Liver (tissue), 9 donors: ENCODE measurements around the gene NKD1. TPM values are rescaled to one million over a fixed set of nuclear protein-coding genes. Genes with fewer than 3 reads are reported as not detected.

Source experiments
- DNase-seq: peaks from one replicate; pipeline ENCODE4 v3.0.0-alpha.2; 2017; ENCODE audit warnings: low spot score
- H3K27ac ChIP-seq, 2 donors: one replicate each; pipeline ENCODE4 v1.7.0; 2013; ENCODE audit warnings: inconsistent platforms in 2 of 2, low read length in 2 of 2, control low read depth in 1 of 2, low read depth in 1 of 2, mild to moderate bottlenecking in 1 of 2
- H3K27me3 ChIP-seq, 4 donors: one replicate each; pipeline versions ENCODE4 v1.6.1 to v1.7.0; 2013; ENCODE audit warnings: low read length in 3 of 4, inconsistent platforms in 1 of 4, mild to moderate bottlenecking in 1 of 4, moderate library complexity in 1 of 4; ENCODE audit not compliant: control insufficient read depth in 4 of 4, insufficient read depth in 4 of 4
- H3K36me3 ChIP-seq, 4 donors: one replicate each; pipeline versions ENCODE4 v1.6.1 to v1.7.0; 2013; ENCODE audit warnings: low read length in 3 of 4, mild to moderate bottlenecking in 3 of 4, low read depth in 1 of 4, moderate library complexity in 1 of 4; ENCODE audit not compliant: control insufficient read depth in 4 of 4, insufficient read depth in 3 of 4
- H3K4me1 ChIP-seq, 4 donors: one replicate each; pipeline versions ENCODE4 v1.6.1 to v1.7.0; 2013; ENCODE audit warnings: low read length in 3 of 4, mild to moderate bottlenecking in 3 of 4, moderate library complexity in 1 of 4; ENCODE audit not compliant: control insufficient read depth in 4 of 4, insufficient read depth in 4 of 4
- H3K4me3 ChIP-seq, 3 donors: one replicate each; pipeline versions ENCODE4 v1.6.1 to v1.7.0; 2013; ENCODE audit warnings: low read length in 3 of 3, control low read depth in 1 of 3, low read depth in 1 of 3, mild to moderate bottlenecking in 1 of 3
- H3K9ac ChIP-seq, 2 donors: one replicate each; pipeline ENCODE4 v1.7.0; 2013; ENCODE audit warnings: low read length in 2 of 2, mild to moderate bottlenecking in 2 of 2, moderate library complexity in 2 of 2, control low read depth in 1 of 2, low read depth in 1 of 2
- H3K9me3 ChIP-seq, 4 donors: one replicate each; pipeline versions ENCODE4 v1.6.1 to v1.7.0; 2013; ENCODE audit warnings: low read length in 3 of 4; ENCODE audit not compliant: control insufficient read depth in 4 of 4
- FOXA1 ChIP-seq: IDR thresholded peaks from 2 replicates; pipeline ENCODE4 v1.6.1; 2016; ENCODE audit warnings: antibody characterized with exemption
- GABPA ChIP-seq, 2 donors: IDR thresholded peaks in 1 of 2; conservative IDR thresholded peaks in 1 of 2; 2 replicates each; pipeline ENCODE4 v1.6.1; 2016; ENCODE audit warnings: antibody characterized with exemption in 2 of 2, mild to moderate bottlenecking in 1 of 2, moderate library complexity in 1 of 2
- JUND ChIP-seq, 2 donors: IDR thresholded peaks; 2 replicates each; pipeline ENCODE4 v1.6.1; 2016; ENCODE audit warnings: antibody characterized with exemption in 2 of 2
- RXRA ChIP-seq, 2 donors: IDR thresholded peaks; 2 replicates each; pipeline ENCODE4 v1.6.1; 2017 to 2018; ENCODE audit warnings: antibody characterized with exemption in 2 of 2, mild to moderate bottlenecking in 1 of 2
- SP1 ChIP-seq: IDR thresholded peaks from 2 replicates; pipeline ENCODE4 v1.6.1; 2018; ENCODE audit warnings: antibody characterized with exemption, mild to moderate bottlenecking
- TAF1 ChIP-seq: conservative IDR thresholded peaks from 2 replicates; pipeline ENCODE4 v1.6.1; 2016; ENCODE audit warnings: antibody characterized with exemption, mild to moderate bottlenecking
- WGBS: extraction: QIAGEN DNeasy Blood & Tissue Kit; methylation state at CpG from one replicate; pipeline ENCODE4 v1.1.7; 2013; 5-methylcytosine and 5-hydroxymethylcytosine counted together
- polyA plus RNA-seq, 2 donors: library from polyadenylated mRNA; stranded (reverse) in 1 of 2; unstranded in 1 of 2; fragments of 200-250 nt in 1 of 2; fragments of >200 nt in 1 of 2; fragmentation: Nextera tagmentation in 1 of 2; extraction: Ambion mirVana in 1 of 2; gene quantifications; one replicate each; pipeline versions ENCODE4 v1.2.1 to v1.2.3, GENCODE V29; 2013 to 2015
- total RNA-seq, 2 donors: library from RNA; depleted of rRNA; stranded (reverse); fragments of >200 nt; gene quantifications; one replicate each; pipeline ENCODE4 v1.2.3, GENCODE V29; 2014
- TF ChIP-seq, protein P1 (sequence below): IDR thresholded peaks from 2 replicates; pipeline ENCODE4 v1.6.1; 2016; ENCODE audit warnings: antibody characterized with exemption
- TF ChIP-seq, protein P2 (sequence below): IDR thresholded peaks from 2 replicates; pipeline ENCODE4 v1.6.1; 2016; ENCODE audit warnings: antibody characterized with exemption
- TF ChIP-seq, protein P3 (sequence below): IDR thresholded peaks from 2 replicates; pipeline ENCODE4 v1.6.1; 2016; ENCODE audit warnings: antibody characterized with exemption, mild to moderate bottlenecking
- donor health status: healthy.
- donor health status: healthy.
- donor health status: healthy.
- donor health status: healthy.
- donor health status: healthy.

Gene NKD1
- total and polyA plus RNA-seq, 4 donors: 0.28 to 3.5 (median 0.85) TPM

DNA sequence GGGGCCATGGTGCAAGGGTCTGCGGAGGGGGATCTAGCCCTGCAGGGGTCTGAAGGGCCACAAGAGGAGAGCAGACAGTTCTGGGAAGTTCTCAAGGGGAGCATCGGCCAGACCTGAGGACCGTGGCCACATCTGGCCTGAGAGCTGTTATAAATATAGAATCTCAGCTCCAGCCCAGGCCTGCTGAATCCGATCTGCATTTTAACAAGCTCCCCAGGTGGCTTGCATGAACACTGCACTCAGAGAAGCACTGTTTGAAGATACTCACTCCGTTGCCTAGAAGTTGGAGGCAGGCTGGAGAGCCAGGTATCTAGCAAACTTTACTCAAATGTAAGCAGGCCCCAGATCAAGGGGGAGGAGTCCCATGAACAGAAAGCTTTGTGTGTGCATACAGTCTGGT lies 61.3 kb downstream of the NKD1 start:
- Histone ChIP-seq H3K9ac (no peak overlapping the region), H3K4me3 (no peak overlapping the region), H3K36me3 (no peaks in the 10 kb centered on the region), H3K27ac (no peak overlapping the region), H3K27me3 (no peaks in the 10 kb centered on the region), H3K4me1 (no peaks in the 10 kb centered on the region), H3K9me3 (no peaks in the 10 kb centered on the region)
- DNase-seq: no peak
- WGBS: 91% methylated on average over 5 of the region's 5 CpGs
- TF ChIP-seq FOXA1: no peak
- TF ChIP-seq RXRA (IDR thresholded peaks at IDR 0.05): no peak
- TF ChIP-seq SP1: no peak

DNA sequence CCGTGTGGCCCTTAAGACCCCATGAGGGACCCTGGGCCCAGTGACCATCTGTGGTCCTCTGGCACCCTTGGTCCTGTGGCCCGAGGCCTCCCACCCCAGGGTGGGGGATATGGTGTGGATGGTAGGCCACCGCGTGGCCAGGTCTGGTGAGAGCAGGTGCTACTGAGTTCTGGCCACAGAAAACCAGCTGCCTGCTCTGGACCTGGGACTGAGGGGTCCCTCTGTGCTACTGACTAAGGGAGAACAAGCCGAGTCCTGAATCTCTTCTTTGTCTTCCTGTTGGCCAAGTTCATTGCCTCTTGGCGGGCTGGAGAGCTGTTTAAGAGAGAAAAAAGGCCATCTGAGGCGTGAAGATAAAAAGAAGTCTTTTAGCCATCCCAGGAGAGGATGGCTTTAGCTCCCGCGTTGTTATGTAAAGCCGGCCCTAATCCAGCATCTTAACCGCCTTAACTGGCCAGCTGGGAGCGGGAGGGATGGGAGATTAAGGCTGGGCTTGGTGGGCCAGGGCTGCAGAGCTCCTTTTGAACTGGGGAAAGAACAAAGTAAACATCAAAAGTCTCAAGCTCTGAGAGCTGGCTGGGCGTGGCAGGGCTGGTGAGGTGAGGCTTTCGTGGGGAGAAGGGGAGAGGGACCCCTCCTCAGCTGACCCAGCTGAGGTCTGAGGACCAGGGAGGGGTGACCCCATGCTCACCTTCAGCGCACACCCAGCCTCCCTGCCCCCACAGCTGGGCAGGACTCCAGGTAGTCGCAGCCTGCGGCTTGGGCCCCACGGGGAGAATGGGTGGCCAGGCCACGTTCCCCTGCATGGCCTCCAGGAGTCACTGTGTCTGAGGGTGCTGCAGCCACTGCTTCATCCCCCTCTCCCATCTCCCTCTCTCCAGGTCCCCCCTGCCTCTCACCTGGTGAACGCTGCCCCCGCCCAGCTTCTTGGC lies 62.4 kb downstream of the NKD1 start:
- no peak for TF ChIP-seq FOXA1
- WGBS: 84% methylated on average over 21 of the region's 21 CpGs
- Histone ChIP-seq H3K9me3 (no peaks in the 10 kb centered on the region), H3K27me3 (no peaks in the 10 kb centered on the region), H3K36me3 (no peaks in the 10 kb centered on the region), H3K27ac (no peak overlapping the region), H3K9ac (no peak overlapping the region), H3K4me3 (no peak overlapping the region), H3K4me1 (no peaks in the 10 kb centered on the region)
- DNase-seq: no peak

DNA sequence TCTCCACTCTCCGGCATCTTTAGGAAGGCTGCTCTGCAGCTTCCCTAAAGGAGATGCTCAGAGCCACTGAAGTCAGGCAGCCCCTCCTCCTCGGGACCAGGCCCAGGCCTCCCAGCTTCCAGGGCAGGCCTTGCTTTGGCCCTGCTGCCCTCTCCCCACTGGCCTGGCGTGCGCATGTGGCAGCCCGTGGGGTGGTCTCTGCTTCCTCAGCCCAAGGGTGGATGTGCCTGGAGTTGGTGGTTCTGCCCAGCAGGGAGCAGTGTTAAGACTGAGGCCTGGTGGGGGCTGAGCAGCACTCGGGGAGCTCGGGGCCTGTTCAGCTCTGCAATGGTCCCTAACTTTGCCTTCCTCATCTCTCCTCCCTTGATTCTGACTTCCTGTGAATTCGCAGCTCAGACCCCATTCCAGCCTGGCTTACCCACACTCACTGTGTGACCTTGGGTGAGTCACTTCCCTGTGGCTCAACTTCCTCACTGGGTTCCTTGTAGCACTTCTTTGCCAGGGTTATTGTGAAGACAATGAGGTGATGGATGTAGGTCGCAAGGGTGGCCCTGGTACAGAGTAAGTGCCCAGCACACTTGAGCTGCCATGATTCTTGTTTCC lies 63.2 kb downstream of the NKD1 start:
- no peak overlapping the region for H3K9ac ChIP-seq
- H3K27ac ChIP-seq: no peak overlapping the region
- no peak overlapping the region for H3K4me3 ChIP-seq
- H3K27me3 ChIP-seq: no peaks in the 10 kb centered on the region
- H3K36me3 ChIP-seq: no peaks in the 10 kb centered on the region
- TF ChIP-seq, protein P1, sequence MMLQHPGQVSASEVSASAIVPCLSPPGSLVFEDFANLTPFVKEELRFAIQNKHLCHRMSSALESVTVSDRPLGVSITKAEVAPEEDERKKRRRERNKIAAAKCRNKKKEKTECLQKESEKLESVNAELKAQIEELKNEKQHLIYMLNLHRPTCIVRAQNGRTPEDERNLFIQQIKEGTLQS: no peak
- TF ChIP-seq TAF1: no peak
- TF ChIP-seq, protein P2, sequence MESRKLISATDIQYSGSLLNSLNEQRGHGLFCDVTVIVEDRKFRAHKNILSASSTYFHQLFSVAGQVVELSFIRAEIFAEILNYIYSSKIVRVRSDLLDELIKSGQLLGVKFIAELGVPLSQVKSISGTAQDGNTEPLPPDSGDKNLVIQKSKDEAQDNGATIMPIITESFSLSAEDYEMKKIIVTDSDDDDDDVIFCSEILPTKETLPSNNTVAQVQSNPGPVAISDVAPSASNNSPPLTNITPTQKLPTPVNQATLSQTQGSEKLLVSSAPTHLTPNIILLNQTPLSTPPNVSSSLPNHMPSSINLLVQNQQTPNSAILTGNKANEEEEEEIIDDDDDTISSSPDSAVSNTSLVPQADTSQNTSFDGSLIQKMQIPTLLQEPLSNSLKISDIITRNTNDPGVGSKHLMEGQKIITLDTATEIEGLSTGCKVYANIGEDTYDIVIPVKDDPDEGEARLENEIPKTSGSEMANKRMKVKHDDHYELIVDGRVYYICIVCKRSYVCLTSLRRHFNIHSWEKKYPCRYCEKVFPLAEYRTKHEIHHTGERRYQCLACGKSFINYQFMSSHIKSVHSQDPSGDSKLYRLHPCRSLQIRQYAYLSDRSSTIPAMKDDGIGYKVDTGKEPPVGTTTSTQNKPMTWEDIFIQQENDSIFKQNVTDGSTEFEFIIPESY: no peak
- no peak for TF ChIP-seq GABPA (IDR thresholded peaks at IDR 0.05 in 1 of 2, conservative IDR thresholded peaks at IDR 0.05 in 1 of 2)
- TF ChIP-seq JUND (IDR thresholded peaks at IDR 0.05): no peak
- TF ChIP-seq, protein P3, sequence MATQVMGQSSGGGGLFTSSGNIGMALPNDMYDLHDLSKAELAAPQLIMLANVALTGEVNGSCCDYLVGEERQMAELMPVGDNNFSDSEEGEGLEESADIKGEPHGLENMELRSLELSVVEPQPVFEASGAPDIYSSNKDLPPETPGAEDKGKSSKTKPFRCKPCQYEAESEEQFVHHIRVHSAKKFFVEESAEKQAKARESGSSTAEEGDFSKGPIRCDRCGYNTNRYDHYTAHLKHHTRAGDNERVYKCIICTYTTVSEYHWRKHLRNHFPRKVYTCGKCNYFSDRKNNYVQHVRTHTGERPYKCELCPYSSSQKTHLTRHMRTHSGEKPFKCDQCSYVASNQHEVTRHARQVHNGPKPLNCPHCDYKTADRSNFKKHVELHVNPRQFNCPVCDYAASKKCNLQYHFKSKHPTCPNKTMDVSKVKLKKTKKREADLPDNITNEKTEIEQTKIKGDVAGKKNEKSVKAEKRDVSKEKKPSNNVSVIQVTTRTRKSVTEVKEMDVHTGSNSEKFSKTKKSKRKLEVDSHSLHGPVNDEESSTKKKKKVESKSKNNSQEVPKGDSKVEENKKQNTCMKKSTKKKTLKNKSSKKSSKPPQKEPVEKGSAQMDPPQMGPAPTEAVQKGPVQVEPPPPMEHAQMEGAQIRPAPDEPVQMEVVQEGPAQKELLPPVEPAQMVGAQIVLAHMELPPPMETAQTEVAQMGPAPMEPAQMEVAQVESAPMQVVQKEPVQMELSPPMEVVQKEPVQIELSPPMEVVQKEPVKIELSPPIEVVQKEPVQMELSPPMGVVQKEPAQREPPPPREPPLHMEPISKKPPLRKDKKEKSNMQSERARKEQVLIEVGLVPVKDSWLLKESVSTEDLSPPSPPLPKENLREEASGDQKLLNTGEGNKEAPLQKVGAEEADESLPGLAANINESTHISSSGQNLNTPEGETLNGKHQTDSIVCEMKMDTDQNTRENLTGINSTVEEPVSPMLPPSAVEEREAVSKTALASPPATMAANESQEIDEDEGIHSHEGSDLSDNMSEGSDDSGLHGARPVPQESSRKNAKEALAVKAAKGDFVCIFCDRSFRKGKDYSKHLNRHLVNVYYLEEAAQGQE: no peak
- H3K4me1 ChIP-seq: no peaks in the 10 kb centered on the region
- 88% methylated on average over 9 of the region's 9 CpGs for WGBS
- no peak for DNase-seq
- no peaks in the 10 kb centered on the region for H3K9me3 ChIP-seq
